Stimulated activated CD8-positive, alpha-beta memory T cell treated with anti-CD3 and anti-CD28 coated beads, Interleukin-12 subunit alpha, Interleukin-12 subunit beta, amount 100 ng/mL, for 4 hours (primary cell): Measurements from ENCODE around the gene ASAP3.
"Not testable (repeated sequence)": the region's sequence is repeated elsewhere in the genome, so short reads cannot be mapped to it uniquely, and the experiment has no call there.

Source experiments
- DNase-seq: peaks from one replicate; pipeline ENCODE4 v3.0.0-alpha.2; 2020; ENCODE audit warnings: low read depth

ASAP3 gene

DNA sequence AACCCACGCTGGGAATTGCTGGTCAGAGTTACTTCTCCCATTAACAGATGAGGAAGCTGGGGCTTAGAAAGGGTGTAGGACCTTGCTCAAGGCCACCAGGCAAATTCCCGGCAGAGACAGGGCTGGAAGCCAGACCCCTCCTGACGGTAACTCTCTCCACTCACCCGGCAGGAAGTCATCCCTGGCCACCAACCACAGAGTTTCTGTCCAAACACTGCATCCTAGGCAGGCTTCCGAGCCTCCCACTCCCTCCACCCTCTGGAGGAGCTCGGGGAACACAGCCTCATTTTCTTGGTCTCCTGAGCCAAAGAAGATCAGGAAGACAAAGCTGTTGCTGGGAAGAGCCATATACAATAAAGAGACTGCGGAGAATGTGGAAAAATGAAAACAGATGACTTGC, 89.3 kb downstream of the ASAP3 start:
- no peak for DNase-seq

DNA sequence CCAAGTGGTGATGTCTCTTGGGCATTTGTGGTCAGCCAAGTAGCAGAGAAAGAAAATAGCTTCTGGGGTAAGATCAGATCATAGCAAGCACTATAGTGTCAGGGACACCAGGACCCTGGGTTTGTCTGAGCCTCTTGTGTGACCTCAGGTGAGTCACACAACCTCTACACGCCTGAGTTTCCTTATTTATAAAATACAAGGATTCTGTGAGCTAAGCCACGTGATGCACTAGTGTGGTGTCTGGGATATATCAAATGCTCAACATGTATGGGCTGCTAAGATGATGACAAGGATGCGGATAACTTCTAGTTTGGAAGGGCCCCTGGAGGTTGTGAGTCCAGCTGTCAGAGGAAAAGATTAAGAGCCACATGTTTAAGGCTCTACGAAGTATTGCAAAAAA, 89.8 kb downstream of the ASAP3 start:
- DNase-seq = no peak

DNA sequence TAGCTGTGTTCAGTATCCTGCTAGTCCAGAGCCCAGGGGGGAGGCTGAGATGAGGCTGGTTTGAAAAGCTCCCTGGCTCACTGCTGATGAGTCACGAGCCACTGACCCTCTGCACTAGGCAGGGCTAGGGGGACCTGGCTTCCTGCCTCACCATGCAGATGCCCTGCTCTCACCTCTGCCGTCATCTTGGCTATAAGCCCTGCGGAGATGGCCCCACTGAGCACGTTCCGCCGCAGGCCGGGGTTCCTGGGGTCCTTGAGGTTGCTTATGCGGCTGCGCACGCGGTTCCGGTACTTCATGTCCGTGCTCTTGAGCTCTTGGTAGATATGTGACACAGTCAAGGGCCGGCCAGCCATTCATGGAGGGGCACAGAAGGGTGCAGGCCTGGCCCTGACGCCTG, 90.3 kb downstream of the ASAP3 start:
- DNase-seq = no peak

DNA sequence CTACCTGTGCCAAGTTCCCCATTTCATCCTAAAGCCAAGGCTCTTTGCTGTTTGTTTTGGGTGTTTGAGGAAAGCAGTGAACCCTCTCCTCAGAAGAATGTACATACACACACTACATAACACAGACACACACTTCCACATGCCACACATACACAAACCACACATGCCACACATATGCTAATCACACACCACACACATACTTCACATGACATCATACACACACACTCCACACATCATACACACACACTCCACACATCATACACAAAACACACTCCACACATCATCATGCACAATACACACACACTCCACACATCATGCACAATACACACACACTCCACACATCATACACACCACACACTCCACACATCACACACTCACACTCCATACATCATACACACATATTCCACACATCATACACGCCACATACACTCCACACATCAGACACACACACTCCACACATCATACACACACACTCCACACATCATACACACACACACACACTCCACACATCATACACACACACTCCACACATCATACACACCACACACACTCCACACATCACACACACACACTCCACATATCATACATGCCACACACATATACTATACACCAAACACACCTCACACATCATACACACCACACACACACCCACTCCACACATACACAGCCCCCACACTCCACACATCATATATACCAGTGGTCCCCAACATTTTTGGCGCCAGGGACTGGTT, 91.7 kb downstream of the ASAP3 start:
- no peak for DNase-seq

DNA sequence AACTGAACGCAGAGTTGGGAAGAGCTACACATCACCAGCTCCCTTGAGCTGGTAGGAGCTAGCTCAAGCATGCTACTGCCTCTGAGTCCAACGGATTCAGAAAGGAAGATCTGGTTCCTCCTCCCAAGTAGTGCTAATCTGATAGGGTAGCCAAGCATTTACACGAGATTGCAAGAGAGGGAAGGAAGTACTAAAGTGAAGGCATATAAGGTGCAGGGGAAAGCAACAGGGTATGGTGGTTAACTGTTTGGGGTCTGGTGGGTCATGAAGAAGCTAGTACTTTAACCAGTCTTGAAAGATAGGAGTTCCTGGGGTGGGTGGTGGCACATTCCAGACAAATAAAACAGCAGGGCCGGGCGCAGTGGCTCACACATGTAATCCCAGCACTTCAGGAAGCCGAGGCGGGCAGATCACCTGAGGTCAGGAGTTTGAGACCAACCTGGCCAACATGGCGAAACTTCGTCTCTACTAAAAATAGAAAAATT, 94.1 kb downstream of the ASAP3 start:
- no peak for DNase-seq

DNA sequence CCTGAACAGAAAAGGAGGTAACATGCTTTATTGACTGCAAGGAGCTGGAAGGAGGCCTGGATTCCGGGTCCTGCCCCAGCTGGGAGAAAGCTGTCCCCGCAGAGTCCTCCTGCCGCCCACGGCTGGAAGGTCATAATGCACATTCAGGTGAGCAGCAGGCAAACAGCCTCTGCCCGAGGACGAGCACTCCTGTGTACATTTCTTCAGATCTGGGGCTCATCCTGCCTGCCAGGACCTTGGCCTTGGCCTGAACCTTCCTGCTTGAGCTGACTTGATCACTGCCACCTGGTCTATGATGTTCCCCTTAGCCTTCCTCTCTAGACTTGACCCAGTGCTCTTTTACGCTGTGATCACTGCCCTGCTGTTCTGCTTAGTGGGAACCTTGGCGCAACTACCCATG, 96.5 kb downstream of the ASAP3 start:
- no peak for DNase-seq

DNA sequence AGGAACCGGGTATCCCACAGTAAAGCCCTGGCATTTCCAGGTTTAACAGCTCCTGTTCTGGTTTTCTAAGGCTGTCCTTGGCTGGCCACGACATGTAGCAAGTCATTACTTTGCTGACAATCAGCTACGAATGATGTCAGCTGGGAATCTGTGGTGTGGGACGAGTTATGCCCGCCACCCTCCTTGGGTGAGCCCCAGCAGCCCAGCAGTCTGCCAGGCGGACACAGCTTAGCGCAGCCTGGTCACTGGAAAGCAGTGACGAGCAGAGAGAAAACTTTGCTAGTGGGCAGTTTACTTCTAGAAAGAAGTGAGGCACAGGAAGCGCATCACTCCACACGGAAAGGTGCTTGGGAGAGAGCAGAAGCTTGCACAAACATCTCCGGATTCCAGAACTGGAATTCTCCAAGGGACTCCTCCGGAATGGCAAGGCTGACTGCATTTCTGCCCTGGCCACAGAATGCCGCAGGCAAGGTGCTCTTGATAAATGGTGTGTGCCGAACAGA, 98.8 kb downstream of the ASAP3 start:
- DNase-seq = no peak

DNA sequence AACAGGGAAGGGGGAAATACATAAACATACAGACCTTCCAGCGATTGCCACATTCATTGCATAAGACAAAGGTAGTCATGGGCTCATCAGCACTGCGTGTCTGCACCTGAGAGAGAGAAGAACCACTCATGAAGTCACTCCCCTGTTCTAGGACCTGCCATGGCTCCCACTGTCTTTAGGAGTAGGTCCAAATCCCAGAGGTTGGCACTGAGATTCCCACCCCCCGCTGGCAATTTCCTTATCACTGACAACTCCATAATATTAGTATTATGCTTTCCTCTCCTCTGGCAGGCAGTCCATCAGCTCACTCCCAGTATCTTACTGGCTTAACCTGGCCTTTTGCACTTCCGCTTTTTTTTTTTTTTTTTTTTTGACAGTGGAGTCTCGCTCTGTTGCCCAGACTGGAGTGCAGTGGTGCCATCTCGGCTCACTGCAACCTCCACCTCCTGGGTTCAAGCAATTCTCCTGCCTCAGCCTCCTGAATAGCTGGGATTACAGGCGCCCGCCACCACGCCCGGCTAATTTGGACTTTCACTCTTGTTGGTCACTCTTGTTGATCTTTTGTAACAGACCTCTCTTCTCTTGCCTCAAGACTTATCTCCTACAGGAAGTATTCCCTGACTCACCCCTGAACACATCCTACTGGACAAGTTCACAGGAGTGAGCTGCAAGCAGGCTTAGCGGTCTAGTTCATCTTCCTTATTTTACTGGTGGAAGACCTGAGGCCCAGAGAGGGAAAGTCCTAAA, 99.5 kb downstream of the ASAP3 start:
- DNase-seq = no peak

DNA sequence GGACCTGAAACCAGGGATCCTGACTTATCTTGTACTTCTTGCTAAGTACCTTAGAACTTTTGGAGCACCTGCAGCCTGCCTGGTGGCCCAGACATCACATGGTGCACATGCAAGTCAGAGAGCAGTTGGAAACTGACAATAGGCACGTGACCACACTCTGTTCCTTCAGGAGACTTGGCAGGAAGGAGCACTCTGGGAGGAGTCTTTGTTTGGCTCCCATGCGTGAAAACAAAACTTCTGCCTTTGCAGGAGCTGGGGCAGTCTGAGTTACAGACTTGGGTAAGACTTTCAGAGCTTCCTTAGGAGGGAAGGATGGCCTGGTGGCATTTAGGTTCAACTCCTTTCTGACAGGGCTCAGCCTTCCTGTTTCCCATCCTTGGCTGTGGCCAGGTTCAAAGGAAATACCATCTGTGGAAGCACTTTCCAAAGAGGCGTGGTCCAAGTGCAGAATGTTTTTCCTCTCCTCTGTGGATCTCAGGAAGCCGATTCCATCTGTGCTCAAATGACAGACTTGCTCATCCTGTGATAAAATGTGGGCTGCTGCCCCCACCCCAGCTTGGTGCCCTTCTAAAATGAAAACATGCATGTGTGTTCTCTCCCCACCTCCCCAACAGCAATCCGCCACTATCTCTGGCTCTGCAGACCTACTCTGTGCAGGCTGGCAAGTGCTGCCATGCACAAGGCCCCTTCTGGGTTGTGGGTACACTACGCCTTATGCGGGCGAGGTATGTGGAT, 100.2 kb downstream of the ASAP3 start:
- DNase-seq = no peak

DNA sequence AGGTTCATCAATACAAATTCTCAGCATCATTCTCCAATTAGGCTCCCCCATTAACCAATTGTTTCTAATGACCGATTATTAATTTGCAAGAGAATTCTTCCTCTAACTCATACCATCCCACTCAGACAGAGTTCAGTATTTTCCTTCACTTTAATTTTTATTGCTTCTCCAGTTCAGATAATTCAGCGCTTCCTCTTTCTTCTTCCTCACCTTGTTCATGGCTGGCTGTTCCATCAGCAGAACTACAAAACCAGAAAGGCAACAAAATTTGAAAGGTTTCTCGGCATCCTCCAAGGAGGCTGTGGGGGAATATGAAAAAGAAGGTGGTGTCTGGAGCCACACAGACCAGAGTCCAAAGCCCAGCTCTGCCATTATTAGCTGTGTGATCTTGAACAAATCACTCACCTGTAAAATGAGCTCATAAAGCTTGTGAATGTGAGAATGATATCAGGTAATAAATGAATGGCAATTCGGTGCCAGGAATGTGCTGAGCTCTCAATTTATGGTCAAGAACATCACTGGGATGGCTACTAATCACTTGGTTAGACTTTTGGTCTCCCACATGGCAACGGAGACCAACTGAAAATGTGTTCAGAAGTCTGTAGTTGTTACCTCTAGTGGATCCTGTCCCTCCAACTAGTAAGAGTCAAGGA, 102.6 kb downstream of the ASAP3 start:
- no peak for DNase-seq

DNA sequence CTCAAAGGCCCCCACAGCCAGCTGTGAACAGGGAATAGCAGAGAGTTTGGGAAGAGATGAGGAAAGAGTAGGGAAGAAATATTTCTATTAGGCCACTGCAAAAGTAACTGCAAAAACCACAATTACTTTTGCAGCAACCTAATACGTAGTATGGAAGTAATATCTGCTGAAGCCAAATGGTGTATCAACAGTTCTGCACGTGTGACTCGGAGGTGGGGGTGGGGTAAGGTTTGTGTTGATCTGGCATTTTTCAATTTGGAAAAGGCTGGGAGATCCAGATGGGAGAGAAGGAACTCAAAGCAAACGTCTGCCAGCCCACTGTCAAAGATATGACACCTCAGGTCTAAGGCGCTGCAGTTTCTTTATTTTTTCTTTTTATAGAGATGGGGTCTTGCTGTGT, 103.3 kb downstream of the ASAP3 start:
- no peak for DNase-seq

DNA sequence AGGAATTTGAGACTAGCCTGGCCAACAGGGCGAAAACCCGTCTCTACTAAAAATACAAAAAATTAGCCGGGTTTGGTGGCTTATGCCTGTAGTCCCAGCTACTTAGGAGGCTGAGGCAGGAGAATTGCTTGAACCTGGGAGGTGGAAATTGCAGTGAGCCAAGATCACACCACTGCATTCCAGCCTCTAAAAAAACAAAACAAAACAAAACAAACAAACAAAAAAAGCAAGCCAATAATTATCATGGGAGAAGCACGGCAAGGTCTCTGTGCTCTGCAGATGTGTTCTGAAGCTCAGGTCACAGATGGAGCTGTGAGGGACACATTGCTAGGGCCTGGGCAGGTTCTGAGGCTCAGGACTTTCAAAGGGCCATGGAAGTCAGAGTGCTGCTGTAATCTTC, 103.7 kb downstream of the ASAP3 start:
- not testable (repeated sequence) for DNase-seq
